ENCODE results near the gene ADIRF.
"Not testable (repeated sequence)": the region's sequence is repeated elsewhere in the genome, so short reads cannot be mapped to it uniquely, and the experiment has no call there.

The ADIRF gene

GRCh38 chr10:86968271-86968993 lies at the start of gene ADIRF:
ADIRF (plus strand) TSS chr10:86968482; CDS start chr10:86968545, 63 bp downstream.
- no peak for TF ChIP-seq CTCF (conservative IDR thresholded peaks at IDR 0.05; ENCODE audit: control insufficient read depth, insufficient read depth, low read depth, low read length)
- DNase-seq (ENCODE audit: low read depth): peak; percentile 28
- H3K4me3 ChIP-seq (ENCODE audit: control insufficient read depth, low read depth, low read length): peak within 1 kb of the TSS; percentile 66

- no peak for DNase-seq (ENCODE audit: low read depth)
- no peak overlapping the region for H3K4me3 ChIP-seq (ENCODE audit: control insufficient read depth, low read depth, low read length)
- no peak for TF ChIP-seq CTCF (conservative IDR thresholded peaks at IDR 0.05; ENCODE audit: control insufficient read depth, insufficient read depth, low read depth, low read length)
These were observed 45.7 kb upstream of the ADIRF start for GRCh38 chr10:86922553-86922961.

GRCh38 chr10:86929468-86930380 lies 38.6 kb upstream of the ADIRF start:
- no peak overlapping the region for H3K4me3 ChIP-seq (ENCODE audit: control insufficient read depth, low read depth, low read length)
- TF ChIP-seq CTCF (conservative IDR thresholded peaks at IDR 0.05; ENCODE audit: control insufficient read depth, insufficient read depth, low read depth, low read length): no peak
- no peak for DNase-seq (ENCODE audit: low read depth)

GRCh38 chr10:86931872-86932271 lies 36.4 kb upstream of the ADIRF start:
- no peak for TF ChIP-seq CTCF (conservative IDR thresholded peaks at IDR 0.05; ENCODE audit: control insufficient read depth, insufficient read depth, low read depth, low read length)
- DNase-seq (ENCODE audit: low read depth): peak; percentile 91
- H3K4me3 ChIP-seq (ENCODE audit: control insufficient read depth, low read depth, low read length): no peak overlapping the region

GRCh38 chr10:86932674-86933073 lies 35.6 kb upstream of the ADIRF start:
- H3K4me3 ChIP-seq (ENCODE audit: control insufficient read depth, low read depth, low read length): no peak overlapping the region
- TF ChIP-seq CTCF (conservative IDR thresholded peaks at IDR 0.05; ENCODE audit: control insufficient read depth, insufficient read depth, low read depth, low read length): no peak
- DNase-seq (ENCODE audit: low read depth): no peak

GRCh38 chr10:86934162-86934711 lies 34.0 kb upstream of the ADIRF start:
- H3K4me3 ChIP-seq (ENCODE audit: control insufficient read depth, low read depth, low read length); DNase-seq (ENCODE audit: low read depth): not testable (repeated sequence)

Measured in fibroblast of mammary gland (primary cell).